Vagina (tissue), 2 donors: Measurements from ENCODE around the gene ARHGEF28.

Experiments used
- CTCF ChIP-seq, 3 experiments: fragments of 450-650 bp in 2 of 3; fragments of 200-600 bp in 1 of 3; sonication (generic) in 1 of 3; IDR thresholded peaks; one replicate each; pipeline ENCODE4 v1.5.1; 2017 to 2019; ENCODE audit warnings: antibody characterized with exemption in 3 of 3, mild to moderate bottlenecking in 2 of 3, moderate library complexity in 2 of 3
- POLR2A ChIP-seq, 2 donors: fragments of 450-650 bp; IDR thresholded peaks; one replicate each; pipeline ENCODE4 v1.6.1; 2017; ENCODE audit warnings: antibody characterized with exemption in 2 of 2, mild to moderate bottlenecking in 2 of 2, moderate library complexity in 2 of 2
- POLR2AphosphoS5 ChIP-seq, 2 donors: sonication (generic); formaldehyde crosslinking; IDR thresholded peaks; one replicate each; pipeline ENCODE4 v1.9.0; 2017; ENCODE audit warnings: antibody characterized with exemption in 2 of 2, mild to moderate bottlenecking in 2 of 2, low read depth in 1 of 2; ENCODE audit not compliant: insufficient read depth in 1 of 2

- TF ChIP-seq POLR2AphosphoS5 (IDR thresholded peaks at IDR 0.05; ENCODE audit: insufficient read depth in 1 of 2, low read depth in 1 of 2) (no peak), CTCF (IDR thresholded peaks at IDR 0.05) (no peak), POLR2A (IDR thresholded peaks at IDR 0.05) (no peak)
Measured at GRCh38 chr5:73892806-73893205, 266.8 kb downstream of the ARHGEF28 start.
